ENCODE results near the gene RBM7.

DNA sequence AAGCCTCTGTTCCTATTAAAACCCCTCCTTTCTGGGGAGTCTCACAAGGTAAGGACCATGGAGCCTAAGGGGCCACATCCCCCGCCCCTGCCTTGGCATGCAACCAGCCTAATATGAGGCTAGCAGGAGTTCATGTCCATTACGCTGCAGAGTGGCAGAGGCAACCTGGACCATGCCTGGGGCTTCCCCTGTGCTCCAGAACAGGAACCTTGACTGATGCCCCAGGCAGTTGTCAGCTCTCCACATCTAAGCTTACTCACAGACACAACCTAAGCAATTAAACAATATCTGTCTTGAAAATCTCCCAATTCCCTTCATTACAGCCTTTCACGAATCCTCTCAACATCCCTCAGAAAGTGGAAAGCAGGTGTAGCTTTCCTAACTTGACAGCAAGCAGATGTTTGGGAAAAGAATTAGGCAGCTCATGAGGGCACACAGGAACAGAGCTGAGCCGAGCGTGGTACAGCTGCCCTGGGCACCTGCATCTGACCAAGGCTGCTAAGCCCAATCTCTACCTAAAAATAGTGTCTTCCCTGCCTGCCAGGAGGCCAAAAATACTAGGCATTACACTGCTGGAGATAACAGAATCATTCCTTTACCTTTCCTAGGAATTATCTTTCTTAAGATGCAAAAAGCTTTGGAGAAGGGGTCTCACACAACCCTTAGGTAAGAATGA lies 20.9 kb upstream of the RBM7 start:
- TF ChIP-seq, protein P1, sequence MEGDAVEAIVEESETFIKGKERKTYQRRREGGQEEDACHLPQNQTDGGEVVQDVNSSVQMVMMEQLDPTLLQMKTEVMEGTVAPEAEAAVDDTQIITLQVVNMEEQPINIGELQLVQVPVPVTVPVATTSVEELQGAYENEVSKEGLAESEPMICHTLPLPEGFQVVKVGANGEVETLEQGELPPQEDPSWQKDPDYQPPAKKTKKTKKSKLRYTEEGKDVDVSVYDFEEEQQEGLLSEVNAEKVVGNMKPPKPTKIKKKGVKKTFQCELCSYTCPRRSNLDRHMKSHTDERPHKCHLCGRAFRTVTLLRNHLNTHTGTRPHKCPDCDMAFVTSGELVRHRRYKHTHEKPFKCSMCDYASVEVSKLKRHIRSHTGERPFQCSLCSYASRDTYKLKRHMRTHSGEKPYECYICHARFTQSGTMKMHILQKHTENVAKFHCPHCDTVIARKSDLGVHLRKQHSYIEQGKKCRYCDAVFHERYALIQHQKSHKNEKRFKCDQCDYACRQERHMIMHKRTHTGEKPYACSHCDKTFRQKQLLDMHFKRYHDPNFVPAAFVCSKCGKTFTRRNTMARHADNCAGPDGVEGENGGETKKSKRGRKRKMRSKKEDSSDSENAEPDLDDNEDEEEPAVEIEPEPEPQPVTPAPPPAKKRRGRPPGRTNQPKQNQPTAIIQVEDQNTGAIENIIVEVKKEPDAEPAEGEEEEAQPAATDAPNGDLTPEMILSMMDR (IDR thresholded peaks at IDR 0.05; ENCODE audit: insufficient read depth, low read length, poor library complexity, severe bottlenecking), result no peak
- TF ChIP-seq EZH2phosphoT487 (conservative IDR thresholded peaks at IDR 0.05; ENCODE audit: low read length), result no peak
